Measurements from ENCODE around the gene POLR2E. TPM values are rescaled to one million over a fixed set of nuclear protein-coding genes. Genes with fewer than 3 reads are reported as not detected.
A peak's percentile ranks its signal among the peaks of the same experiment; 100 is the strongest.

Gene POLR2E
- total RNA-seq, 1 donor from 2014 or later: 87.1 TPM

DNA sequence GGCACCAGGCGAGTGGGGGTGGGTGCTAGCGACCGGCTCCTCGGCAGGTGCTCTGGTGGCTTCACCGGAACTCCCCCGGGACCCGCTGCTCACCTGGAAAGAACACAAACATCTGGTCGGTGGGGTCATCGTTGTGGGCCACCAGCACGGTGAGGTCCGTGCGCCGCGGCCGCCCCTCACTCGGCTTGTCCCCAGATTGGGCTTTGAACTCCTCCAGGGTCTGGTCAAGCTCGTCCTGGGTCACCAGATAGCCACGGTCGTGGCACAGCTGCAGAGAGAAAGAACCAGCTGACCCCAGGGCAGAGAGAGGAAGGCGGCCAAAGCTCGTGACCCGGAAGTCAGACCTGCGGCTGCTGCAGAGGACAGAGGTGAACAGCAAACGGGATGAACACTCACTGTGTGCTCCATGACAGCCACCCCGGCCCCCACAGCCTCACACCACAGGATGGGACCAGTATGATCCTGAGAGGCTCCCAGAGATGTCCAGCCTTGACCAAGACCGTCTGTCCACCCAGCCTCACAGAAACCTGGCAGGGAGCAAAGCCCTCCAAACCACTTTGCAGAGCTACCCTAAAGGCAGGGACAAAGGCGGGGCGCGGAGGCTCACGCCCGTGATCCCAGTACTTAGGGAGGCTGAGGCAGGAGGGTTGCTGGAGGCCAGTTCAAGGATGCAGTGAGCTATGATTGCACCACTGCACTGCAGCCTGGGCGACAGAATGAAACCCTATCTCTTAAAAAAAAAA lies 1.2 kb downstream of the POLR2E start:
- Histone ChIP-seq H3K27me3 (ENCODE audit: control insufficient read depth, insufficient read depth, low read length) (no peaks in the 10 kb centered on the region), H3K4me3 (ENCODE audit: low read depth, low read length) (peak overlapping the region; percentile 98), H3K36me3 (ENCODE audit: control insufficient read depth, insufficient read depth, low read length) (peaks cover 12% of the 10 kb centered on the region)
- DNase-seq (ENCODE audit: low read depth): no peak
- TF ChIP-seq CTCF (IDR thresholded peaks at IDR 0.05; ENCODE audit: insufficient read depth, low read length, severe bottlenecking): no peak
- FAIRE-seq: no peak

DNA sequence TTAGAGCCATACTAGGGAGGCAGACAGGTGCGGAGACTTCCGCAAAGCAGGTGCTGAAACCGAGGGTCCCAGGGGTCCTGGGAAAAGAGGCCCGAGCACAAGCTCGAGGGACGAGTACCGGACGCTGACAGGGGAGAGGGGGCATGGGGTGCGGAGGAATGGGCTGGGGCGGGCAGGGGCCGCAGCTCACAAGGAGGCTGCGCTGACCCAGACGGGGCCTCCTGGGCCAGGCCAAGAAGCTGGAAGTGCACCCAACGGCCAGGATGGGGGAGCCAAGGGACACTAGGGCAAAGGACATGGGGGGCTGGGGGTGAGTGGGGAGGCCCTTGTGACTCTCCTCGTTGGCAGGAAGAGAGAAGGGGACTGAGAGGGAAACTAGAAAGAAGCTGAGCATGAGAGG lies 1.8 kb downstream of the POLR2E start:
- DNase-seq (ENCODE audit: low read depth) (no peak), FAIRE-seq (no peak)
- Histone ChIP-seq H3K27me3 (ENCODE audit: control insufficient read depth, insufficient read depth, low read length) (no peaks in the 10 kb centered on the region), H3K36me3 (ENCODE audit: control insufficient read depth, insufficient read depth, low read length) (peaks cover 12% of the 10 kb centered on the region), H3K4me3 (ENCODE audit: low read depth, low read length) (no peak overlapping the region)
- TF ChIP-seq CTCF (IDR thresholded peaks at IDR 0.05; ENCODE audit: insufficient read depth, low read length, severe bottlenecking): no peak

DNA sequence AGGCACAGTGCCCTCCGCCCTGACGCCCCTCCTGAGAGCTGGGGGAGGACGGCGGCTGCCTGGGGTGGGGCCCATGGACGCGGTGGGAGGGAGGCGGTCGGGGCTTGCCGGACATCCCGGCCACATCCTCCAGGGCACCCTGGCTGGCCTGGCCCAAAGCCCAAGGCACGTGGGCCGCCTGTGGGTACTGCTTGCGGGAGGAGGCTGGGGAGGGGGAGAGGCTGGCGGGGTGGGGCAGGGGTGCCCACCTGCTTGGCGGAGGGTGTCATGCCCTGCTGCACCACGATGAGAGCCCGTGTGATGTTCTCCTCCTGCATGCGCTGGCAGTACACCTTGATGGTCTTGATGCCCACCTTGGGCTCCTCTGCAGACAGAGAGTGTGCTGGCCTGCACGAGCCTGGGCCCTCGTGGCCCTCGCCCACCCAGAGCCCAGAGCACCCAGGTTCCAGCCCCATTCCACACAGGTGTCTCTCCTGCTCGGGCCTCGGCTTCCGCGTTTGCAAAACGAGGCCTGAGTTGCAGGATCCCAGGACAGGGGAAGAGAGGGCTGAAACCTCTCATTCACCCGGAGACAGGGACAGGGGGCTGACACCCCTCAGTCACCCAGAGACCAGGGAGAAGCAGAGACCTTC lies 3.5 kb downstream of the POLR2E start:
- peaks cover 19% of the 10 kb centered on the region for H3K36me3 ChIP-seq (ENCODE audit: control insufficient read depth, insufficient read depth, low read length)
- H3K27me3 ChIP-seq (ENCODE audit: control insufficient read depth, insufficient read depth, low read length): no peaks in the 10 kb centered on the region
- no peak overlapping the region for H3K4me3 ChIP-seq (ENCODE audit: low read depth, low read length)
- FAIRE-seq: no peak
- TF ChIP-seq CTCF (IDR thresholded peaks at IDR 0.05; ENCODE audit: insufficient read depth, low read length, severe bottlenecking): no peak
- no peak for DNase-seq (ENCODE audit: low read depth)

DNA sequence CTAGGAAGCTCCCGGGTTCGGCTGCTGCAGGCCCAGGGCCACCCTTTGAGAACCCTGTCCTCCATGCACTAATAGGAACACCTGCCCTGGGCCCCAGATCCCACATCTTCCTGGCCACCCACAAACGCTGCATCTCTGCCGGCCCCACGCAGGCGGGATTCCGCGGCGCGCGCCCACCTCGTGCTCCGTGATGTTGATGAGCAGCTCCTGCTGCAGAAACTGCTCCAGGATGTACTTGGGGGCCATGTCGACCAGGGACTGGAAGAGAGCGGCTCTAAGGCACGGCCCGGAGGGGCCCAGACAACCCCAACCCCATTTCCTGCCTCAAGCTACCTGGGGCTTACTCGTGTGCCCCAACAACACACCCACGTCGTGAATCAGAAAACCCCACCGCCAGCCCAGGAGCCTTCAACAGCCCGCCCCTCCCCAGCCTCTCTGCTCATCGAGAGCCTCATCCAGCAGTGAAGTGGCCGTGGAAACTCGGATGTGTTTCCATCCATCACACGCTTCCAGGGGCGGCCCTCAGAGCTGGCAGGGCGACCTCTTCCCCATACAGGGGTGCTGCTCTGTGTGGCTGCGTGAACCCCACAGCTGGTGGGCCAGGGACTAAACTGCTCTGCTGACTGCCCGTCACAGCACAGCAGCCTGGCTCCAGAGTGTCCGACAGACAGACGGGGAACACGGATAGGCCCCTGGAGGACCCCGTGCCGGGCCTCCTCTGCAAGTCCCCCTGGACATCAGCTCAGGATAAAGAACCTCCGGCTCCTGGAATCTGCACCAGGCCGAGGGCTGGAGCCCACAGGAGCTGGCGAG lies 4.2 kb downstream of the POLR2E start:
- DNase-seq (ENCODE audit: low read depth) (no peak), FAIRE-seq (no peak)
- TF ChIP-seq CTCF (IDR thresholded peaks at IDR 0.05; ENCODE audit: insufficient read depth, low read length, severe bottlenecking): no peak
- no peak overlapping the region for H3K4me3 ChIP-seq (ENCODE audit: low read depth, low read length)
- peaks cover 19% of the 10 kb centered on the region for H3K36me3 ChIP-seq (ENCODE audit: control insufficient read depth, insufficient read depth, low read length)
- H3K27me3 ChIP-seq (ENCODE audit: control insufficient read depth, insufficient read depth, low read length): no peaks in the 10 kb centered on the region

DNA sequence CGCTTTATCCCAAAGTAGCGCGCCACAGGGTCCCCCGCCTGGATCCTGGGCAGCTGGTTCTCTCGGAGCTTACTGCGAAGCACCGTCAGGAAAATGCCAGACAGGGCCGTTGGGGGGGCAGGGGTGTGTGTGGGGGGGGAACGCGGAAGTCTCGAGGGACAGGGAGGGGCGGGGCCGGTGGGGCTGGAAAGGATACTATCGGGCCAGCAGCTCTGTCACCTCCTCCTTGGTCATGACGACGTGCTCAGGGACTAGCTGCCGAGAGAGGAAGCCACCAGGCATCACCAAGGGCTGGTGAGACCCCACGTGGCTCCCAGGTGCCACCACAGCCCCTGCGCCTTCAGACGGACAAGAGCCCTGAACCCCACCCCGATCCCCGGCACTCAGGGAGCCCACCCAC lies 5.3 kb downstream of the POLR2E start:
- peaks cover 19% of the 10 kb centered on the region for H3K36me3 ChIP-seq (ENCODE audit: control insufficient read depth, insufficient read depth, low read length)
- DNase-seq (ENCODE audit: low read depth): no peak
- TF ChIP-seq CTCF (IDR thresholded peaks at IDR 0.05; ENCODE audit: insufficient read depth, low read length, severe bottlenecking): no peak

More for the DNA sequence above, 5.3 kb downstream of the POLR2E start:
- Histone ChIP-seq H3K27me3 (ENCODE audit: control insufficient read depth, insufficient read depth, low read length) (no peaks in the 10 kb centered on the region), H3K4me3 (ENCODE audit: low read depth, low read length) (no peak overlapping the region)
- FAIRE-seq: no peak
